GM12801 (cell line): Measurements from ENCODE around the gene SPTB.

ENCODE experiments used
- TF ChIP-seq, protein P1 (sequence below): IDR thresholded peaks from one replicate; pipeline ENCODE4 v1.5.1; 2011; ENCODE audit warnings: control low read depth; ENCODE audit not compliant: insufficient read length; ENCODE audit errors: extremely low read depth

SPTB gene

GRCh38 chr14:64774272-64774671 is 105.4 kb downstream of the SPTB start:
- TF ChIP-seq, protein P1, sequence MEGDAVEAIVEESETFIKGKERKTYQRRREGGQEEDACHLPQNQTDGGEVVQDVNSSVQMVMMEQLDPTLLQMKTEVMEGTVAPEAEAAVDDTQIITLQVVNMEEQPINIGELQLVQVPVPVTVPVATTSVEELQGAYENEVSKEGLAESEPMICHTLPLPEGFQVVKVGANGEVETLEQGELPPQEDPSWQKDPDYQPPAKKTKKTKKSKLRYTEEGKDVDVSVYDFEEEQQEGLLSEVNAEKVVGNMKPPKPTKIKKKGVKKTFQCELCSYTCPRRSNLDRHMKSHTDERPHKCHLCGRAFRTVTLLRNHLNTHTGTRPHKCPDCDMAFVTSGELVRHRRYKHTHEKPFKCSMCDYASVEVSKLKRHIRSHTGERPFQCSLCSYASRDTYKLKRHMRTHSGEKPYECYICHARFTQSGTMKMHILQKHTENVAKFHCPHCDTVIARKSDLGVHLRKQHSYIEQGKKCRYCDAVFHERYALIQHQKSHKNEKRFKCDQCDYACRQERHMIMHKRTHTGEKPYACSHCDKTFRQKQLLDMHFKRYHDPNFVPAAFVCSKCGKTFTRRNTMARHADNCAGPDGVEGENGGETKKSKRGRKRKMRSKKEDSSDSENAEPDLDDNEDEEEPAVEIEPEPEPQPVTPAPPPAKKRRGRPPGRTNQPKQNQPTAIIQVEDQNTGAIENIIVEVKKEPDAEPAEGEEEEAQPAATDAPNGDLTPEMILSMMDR, result no peak

- TF ChIP-seq, protein P1, result no peak
Measured at GRCh38 chr14:64773577-64773976, 106.1 kb downstream of the SPTB start.

- TF ChIP-seq, protein P1, result no peak
Measured at GRCh38 chr14:64773046-64773445, 106.7 kb downstream of the SPTB start.

- TF ChIP-seq, protein P1, result no peak
Measured at GRCh38 chr14:64772397-64772950, 107.2 kb downstream of the SPTB start.

DNA sequence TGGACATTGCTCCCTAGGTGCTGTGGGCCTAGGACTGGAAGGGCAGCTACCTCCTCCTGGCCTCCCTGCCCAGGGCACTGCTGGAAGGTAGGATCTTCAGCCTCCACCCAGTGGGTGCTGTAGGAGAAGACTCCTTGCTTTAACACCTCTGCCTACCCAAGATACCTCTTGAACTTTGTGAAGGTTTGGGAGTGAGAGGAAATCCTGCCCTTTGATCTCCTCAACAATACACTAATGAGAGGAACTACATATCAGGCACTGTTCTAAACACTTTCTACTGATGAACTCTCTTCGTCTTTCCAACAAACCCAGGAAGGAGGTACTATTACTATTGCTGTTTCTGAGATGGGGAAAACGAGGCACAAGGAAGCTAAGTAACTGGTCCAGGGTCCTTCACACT is 108.5 kb downstream of the SPTB start:
- TF ChIP-seq, protein P1, result no peak

DNA sequence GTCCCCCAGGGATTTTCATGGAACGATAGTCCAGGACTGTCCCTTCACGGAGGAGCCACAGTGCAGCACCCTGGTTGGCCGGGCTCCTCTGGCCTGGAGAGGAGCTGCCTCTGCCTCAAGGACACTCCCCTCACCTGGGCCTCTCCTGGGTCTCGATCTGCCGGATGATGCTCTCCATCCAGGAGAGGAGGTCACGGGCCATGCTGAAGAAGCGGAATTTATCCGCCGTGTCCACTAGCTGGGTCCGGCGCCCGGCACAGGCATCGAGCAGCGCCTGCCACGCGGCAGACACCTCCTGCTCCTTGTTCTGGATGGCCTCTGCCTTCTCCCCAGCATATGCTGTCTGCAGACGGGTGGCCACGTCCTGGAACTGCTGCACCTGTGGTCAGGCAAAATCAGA is 109.0 kb downstream of the SPTB start:
- TF ChIP-seq, protein P1, result no peak

- TF ChIP-seq, protein P1, result no peak
Measured at GRCh38 chr14:64769096-64770020, 110.3 kb downstream of the SPTB start.
